ENCODE data around the gene SLCO2A1.

The SLCO2A1 gene

DNA sequence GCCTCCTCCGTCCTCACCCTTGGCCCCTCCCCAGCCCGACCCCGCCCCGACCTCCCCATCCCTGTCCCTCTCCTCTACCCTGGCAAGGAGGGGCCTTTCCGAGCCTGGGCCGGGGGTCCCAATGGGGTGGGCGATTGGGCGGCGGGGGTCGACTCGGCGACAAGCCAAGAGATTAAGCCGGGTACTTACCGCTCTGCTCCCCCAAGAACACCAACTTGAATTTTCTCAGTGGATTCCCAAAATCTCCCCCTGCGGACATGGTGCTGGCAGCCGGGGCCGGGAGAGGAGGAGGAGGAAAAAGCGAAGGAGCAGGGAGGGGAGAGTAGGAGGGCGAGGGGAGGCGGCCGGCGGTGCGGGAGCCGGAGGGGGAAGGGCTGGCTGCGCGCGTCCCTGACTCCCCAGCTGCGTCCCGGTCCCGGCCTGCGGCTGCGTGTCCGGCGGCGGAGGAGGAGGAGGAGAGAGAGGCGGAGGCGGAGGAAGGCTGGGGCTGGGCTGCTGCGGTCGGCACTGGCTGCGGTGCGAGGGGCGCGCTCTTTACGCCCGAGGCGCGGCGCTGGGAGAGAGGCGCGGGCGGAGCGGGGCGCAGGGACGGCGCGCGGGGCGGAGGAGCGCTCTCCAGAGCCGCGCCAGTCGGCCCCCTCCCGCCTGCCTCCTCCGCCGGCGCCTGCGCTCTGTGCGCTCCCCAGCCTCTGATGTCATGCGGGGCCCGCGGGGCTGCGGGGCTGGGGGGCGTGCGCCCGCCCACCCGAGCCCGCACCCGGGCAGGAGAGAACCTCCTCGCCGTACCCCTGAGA lies 134.3 kb downstream of the SLCO2A1 start, which contains the start of gene RAB6B:
RAB6B (minus strand) TSS at position 675 of the 794 bp plus-strand sequence; CDS start at position 259, 416 bp downstream.
- ATAC-seq = peak; percentile 97

GRCh38 chr3:133894353-133895207 lies 135.1 kb downstream of the SLCO2A1 start:
- TF ChIP-seq ARNTL (CRISPR knock-in tag; IDR thresholded peaks at IDR 0.05; ENCODE audit: borderline replicate concordance, low read depth) (no peak), CSDC2 (CRISPR knock-in tag; IDR thresholded peaks at IDR 0.05) (no peak), BACH2 (CRISPR knock-in tag; IDR thresholded peaks at IDR 0.05; ENCODE audit: borderline replicate concordance) (no peak), PATZ1 (CRISPR knock-in tag; IDR thresholded peaks at IDR 0.05; ENCODE audit: borderline replicate concordance) (no peak), ZFP30 (CRISPR knock-in tag; IDR thresholded peaks at IDR 0.05) (no peak), RARB (CRISPR knock-in tag; IDR thresholded peaks at IDR 0.05) (no peak), TOX (CRISPR knock-in tag; IDR thresholded peaks at IDR 0.05; ENCODE audit: borderline replicate concordance) (no peak), ZNF8 (CRISPR knock-in tag; IDR thresholded peaks at IDR 0.05) (no peak), ZC3H10 (CRISPR knock-in tag; IDR thresholded peaks at IDR 0.05) (no peak), SNAI2 (CRISPR knock-in tag; IDR thresholded peaks at IDR 0.05) (no peak), ZNF565 (CRISPR knock-in tag; conservative IDR thresholded peaks at IDR 0.05; ENCODE audit: low read depth) (no peak), OSR1 (CRISPR knock-in tag; IDR thresholded peaks at IDR 0.05) (no peak), ZFP3 (CRISPR knock-in tag; IDR thresholded peaks at IDR 0.05) (no peak)
- TF ChIP-seq, protein P1, sequence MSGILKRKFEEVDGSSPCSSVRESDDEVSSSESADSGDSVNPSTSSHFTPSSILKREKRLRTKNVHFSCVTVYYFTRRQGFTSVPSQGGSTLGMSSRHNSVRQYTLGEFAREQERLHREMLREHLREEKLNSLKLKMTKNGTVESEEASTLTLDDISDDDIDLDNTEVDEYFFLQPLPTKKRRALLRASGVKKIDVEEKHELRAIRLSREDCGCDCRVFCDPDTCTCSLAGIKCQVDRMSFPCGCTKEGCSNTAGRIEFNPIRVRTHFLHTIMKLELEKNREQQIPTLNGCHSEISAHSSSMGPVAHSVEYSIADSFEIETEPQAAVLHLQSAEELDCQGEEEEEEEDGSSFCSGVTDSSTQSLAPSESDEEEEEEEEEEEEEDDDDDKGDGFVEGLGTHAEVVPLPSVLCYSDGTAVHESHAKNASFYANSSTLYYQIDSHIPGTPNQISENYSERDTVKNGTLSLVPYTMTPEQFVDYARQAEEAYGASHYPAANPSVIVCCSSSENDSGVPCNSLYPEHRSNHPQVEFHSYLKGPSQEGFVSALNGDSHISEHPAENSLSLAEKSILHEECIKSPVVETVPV (CRISPR knock-in tag; IDR thresholded peaks at IDR 0.05) = no peak
- ATAC-seq = peak; percentile 58

More for the DNA sequence above, 134.3 kb downstream of the SLCO2A1 start, which contains the start of gene RAB6B:
- TF ChIP-seq PPARA (CRISPR knock-in tag; IDR thresholded peaks at IDR 0.05; ENCODE audit: borderline replicate concordance) (no peak), RARB (CRISPR knock-in tag; IDR thresholded peaks at IDR 0.05) (no peak), ARNTL (CRISPR knock-in tag; IDR thresholded peaks at IDR 0.05; ENCODE audit: borderline replicate concordance, low read depth) (no peak), PATZ1 (CRISPR knock-in tag; IDR thresholded peaks at IDR 0.05; ENCODE audit: borderline replicate concordance) (no peak), ZFP3 (CRISPR knock-in tag; IDR thresholded peaks at IDR 0.05) (no peak), OSR1 (CRISPR knock-in tag; IDR thresholded peaks at IDR 0.05) (no peak), ZC3H10 (CRISPR knock-in tag; IDR thresholded peaks at IDR 0.05) (no peak), CSDC2 (CRISPR knock-in tag; IDR thresholded peaks at IDR 0.05) (no peak), TOX (CRISPR knock-in tag; IDR thresholded peaks at IDR 0.05; ENCODE audit: borderline replicate concordance) (no peak), ESRRG (CRISPR knock-in tag; IDR thresholded peaks at IDR 0.05) (no peak), CREB5 (CRISPR knock-in tag; IDR thresholded peaks at IDR 0.05; ENCODE audit: low read depth) (no peak), TCF4 (CRISPR knock-in tag; IDR thresholded peaks at IDR 0.05; ENCODE audit: borderline replicate concordance) (no peak), ZNF70 (CRISPR knock-in tag; IDR thresholded peaks at IDR 0.05) (no peak), BACH2 (CRISPR knock-in tag; IDR thresholded peaks at IDR 0.05; ENCODE audit: borderline replicate concordance) (no peak), SNAI2 (CRISPR knock-in tag; IDR thresholded peaks at IDR 0.05) (no peak), ISL1 (CRISPR knock-in tag; IDR thresholded peaks at IDR 0.05) (no peak), ZNF8 (CRISPR knock-in tag; IDR thresholded peaks at IDR 0.05) (no peak), ZFP30 (CRISPR knock-in tag; IDR thresholded peaks at IDR 0.05) (no peak)
- TF ChIP-seq, protein P2, sequence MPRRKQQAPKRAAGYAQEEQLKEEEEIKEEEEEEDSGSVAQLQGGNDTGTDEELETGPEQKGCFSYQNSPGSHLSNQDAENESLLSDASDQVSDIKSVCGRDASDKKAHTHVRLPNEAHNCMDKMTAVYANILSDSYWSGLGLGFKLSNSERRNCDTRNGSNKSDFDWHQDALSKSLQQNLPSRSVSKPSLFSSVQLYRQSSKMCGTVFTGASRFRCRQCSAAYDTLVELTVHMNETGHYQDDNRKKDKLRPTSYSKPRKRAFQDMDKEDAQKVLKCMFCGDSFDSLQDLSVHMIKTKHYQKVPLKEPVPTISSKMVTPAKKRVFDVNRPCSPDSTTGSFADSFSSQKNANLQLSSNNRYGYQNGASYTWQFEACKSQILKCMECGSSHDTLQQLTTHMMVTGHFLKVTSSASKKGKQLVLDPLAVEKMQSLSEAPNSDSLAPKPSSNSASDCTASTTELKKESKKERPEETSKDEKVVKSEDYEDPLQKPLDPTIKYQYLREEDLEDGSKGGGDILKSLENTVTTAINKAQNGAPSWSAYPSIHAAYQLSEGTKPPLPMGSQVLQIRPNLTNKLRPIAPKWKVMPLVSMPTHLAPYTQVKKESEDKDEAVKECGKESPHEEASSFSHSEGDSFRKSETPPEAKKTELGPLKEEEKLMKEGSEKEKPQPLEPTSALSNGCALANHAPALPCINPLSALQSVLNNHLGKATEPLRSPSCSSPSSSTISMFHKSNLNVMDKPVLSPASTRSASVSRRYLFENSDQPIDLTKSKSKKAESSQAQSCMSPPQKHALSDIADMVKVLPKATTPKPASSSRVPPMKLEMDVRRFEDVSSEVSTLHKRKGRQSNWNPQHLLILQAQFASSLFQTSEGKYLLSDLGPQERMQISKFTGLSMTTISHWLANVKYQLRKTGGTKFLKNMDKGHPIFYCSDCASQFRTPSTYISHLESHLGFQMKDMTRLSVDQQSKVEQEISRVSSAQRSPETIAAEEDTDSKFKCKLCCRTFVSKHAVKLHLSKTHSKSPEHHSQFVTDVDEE (CRISPR knock-in tag; IDR thresholded peaks at IDR 0.05) = no peak
- TF ChIP-seq, protein P1 (CRISPR knock-in tag; IDR thresholded peaks at IDR 0.05) = no peak
